IMR-90 (cell line): ENCODE measurements around the gene ERGIC2.

ENCODE experiments used
- CEBPB ChIP-seq: IDR thresholded peaks from 2 replicates; pipeline ENCODE4 v1.6.1; 2012; ENCODE audit warnings: low read depth, low read length, improper control_type of control experiment
- CHD1 ChIP-seq: IDR thresholded peaks from 2 replicates; pipeline ENCODE4 v1.6.1; 2012; ENCODE audit warnings: low read depth, low read length, improper control_type of control experiment
- CTCF ChIP-seq: conservative IDR thresholded peaks from 2 replicates; pipeline ENCODE4 v1.5.1; 2012; ENCODE audit warnings: mild to moderate bottlenecking, low read depth, low read length, improper control_type of control experiment
- FOS ChIP-seq: fragments of 150-350 bp; IDR thresholded peaks from 2 replicates; pipeline ENCODE4 v1.6.1; 2016; ENCODE audit warnings: low read depth, low read length
- POLR2A ChIP-seq: IDR thresholded peaks from 2 replicates; pipeline ENCODE4 v1.6.1; 2012; ENCODE audit warnings: mild to moderate bottlenecking, low read depth, low read length
- RAD21 ChIP-seq: IDR thresholded peaks from 2 replicates; pipeline ENCODE4 v1.6.1; 2012; ENCODE audit warnings: low read length, improper control_type of control experiment
- RCOR1 ChIP-seq: IDR thresholded peaks from 2 replicates; pipeline ENCODE4 v1.6.1; 2012; ENCODE audit warnings: mild to moderate bottlenecking, low read length, improper control_type of control experiment; ENCODE audit not compliant: insufficient replicate concordance
- SMC3 ChIP-seq: fragments of 150-350 bp; IDR thresholded peaks from 2 replicates; pipeline ENCODE4 v1.6.1; 2016; ENCODE audit warnings: low read depth, mild to moderate bottlenecking, antibody characterized with exemption, low read length, moderate library complexity
- USF2 ChIP-seq: fragments of 150-350 bp; IDR thresholded peaks from 2 replicates; pipeline ENCODE4 v1.6.1; 2017; ENCODE audit warnings: mild to moderate bottlenecking, antibody characterized with exemption, low read length, low read depth

DNA sequence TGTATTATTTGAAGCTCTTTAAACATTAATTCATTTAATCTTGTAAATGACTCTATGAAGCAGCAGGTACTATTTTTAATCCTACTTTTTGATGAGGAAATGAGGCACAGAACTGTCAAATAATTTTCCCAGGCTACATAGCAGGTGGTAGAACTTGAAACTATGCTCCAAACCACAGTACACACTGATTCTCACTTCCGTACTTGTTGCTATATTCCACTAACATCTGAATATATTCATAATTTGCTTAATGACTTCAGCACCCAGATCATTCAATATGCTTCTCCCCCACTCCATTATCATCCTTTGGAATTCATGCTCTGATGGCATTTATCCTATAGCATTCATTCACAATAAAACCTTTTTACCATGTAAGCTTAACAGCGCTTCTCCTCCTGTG lies 4.9 kb downstream of the ERGIC2 start:
- TF ChIP-seq POLR2A (no peak), CTCF (no peak), USF2 (no peak), CEBPB (no peak), RCOR1 (no peak), RAD21 (no peak), CHD1 (no peak), FOS (no peak), SMC3 (no peak)
